HepG2 (cell line): ENCODE data around the gene SGPL1. TPM values are rescaled to one million over a fixed set of nuclear protein-coding genes. Genes with fewer than 3 reads are reported as not detected.

Experiments used
- ATAC-seq: fragments of 200-7000 bp; cut with Tn5 transposase; 3 replicates; pipeline ENCODE4 v1.9.1; 2020; ENCODE audit warnings: mild to moderate bottlenecking, moderate library complexity
- BruUV-seq: library from RNA; stranded (reverse); fragments of 400-500 nt; replicated peaks from 2 replicates; lab custom pipeline; 2021; lab: Mats Ljungman, UMichigan
- CTCF ChIA-PET: fragments of 300-600 bp; formaldehyde crosslinking; extraction: SDS; loops from one replicate; lab custom pipeline; 2021; ENCODE audit warnings: low total read pairs, inconsistent platforms, low intra/inter-chr PET ratio; lab: Yijun Ruan, JAX
- POLR2A ChIA-PET: fragments of 350-600 bp; sonication (Branson Sonifier 250); formaldehyde crosslinking; loops from one replicate; lab custom pipeline; 2020; ENCODE audit warnings: antibody characterized with exemption, inconsistent platforms; lab: Yijun Ruan, JAX
- DNase-seq: peaks from one replicate; pipeline ENCODE4 v3.0.0-alpha.2; 2015; ENCODE audit warnings: low spot score
- FAIRE-seq: peaks from 3 replicates; lab custom pipeline; 2011; peaks lifted over from hg19 to GRCh38; lab: Jason Lieb, UNC
- H2AFZ ChIP-seq: one replicate; pipeline ENCODE4 v1.6.1; 2011; ENCODE audit warnings: low read length, inconsistent platforms
- H3K27ac ChIP-seq: fragments of 300-600 bp; 3 replicates; pipeline ENCODE4 v1.8.0; 2011; ENCODE audit warnings: mixed run types, mild to moderate bottlenecking, mixed read lengths, low read length, inconsistent platforms; ENCODE audit not compliant: insufficient read depth; ENCODE audit errors: extremely low read length
- H3K27me3 ChIP-seq, 2 experiments: fragments of 200-600 bp in 1 of 2; 2 replicates in 1 of 2; 3 replicates in 1 of 2; pipeline versions ENCODE4 v1.6.0 to v1.8.0; 2011; ENCODE audit warnings: low read length in 2 of 2, mild to moderate bottlenecking in 2 of 2, moderate library complexity in 2 of 2, inconsistent platforms in 1 of 2; ENCODE audit not compliant: insufficient read depth in 2 of 2, control insufficient read depth in 1 of 2
- H3K36me3 ChIP-seq, 2 experiments: fragments of 200-600 bp in 1 of 2; replicated peaks in 1 of 2; 2 replicates in 1 of 2; 3 replicates in 1 of 2; pipeline versions ENCODE4 v1.5.1 to v1.8.0; 2011; ENCODE audit warnings: low read length in 2 of 2, inconsistent platforms in 1 of 2; ENCODE audit not compliant: insufficient read depth in 2 of 2, control insufficient read depth in 1 of 2
- H3K4me1 ChIP-seq: 2 replicates; pipeline ENCODE4 v1.5.1; 2012; ENCODE audit warnings: low read length, inconsistent platforms; ENCODE audit not compliant: insufficient read depth
- H3K4me2 ChIP-seq: 2 replicates; pipeline ENCODE4 v1.6.0; 2011; ENCODE audit warnings: low read depth, low read length, inconsistent platforms
- H3K4me3 ChIP-seq, 3 experiments: fragments of 200-600 bp in 1 of 3; sonication (generic), shearing (Covaris generic) in 1 of 3; replicated peaks in 1 of 3; 2 replicates each; pipeline ENCODE4 v1.5.1; 2011 to 2016; ENCODE audit warnings: low read length in 3 of 3, inconsistent platforms in 2 of 3, low read depth in 2 of 3, mild to moderate bottlenecking in 2 of 3, control low read depth in 1 of 3, mixed read lengths in 1 of 3; ENCODE audit not compliant: insufficient read depth in 1 of 3
- H3K79me2 ChIP-seq: one replicate; pipeline ENCODE4 v1.6.1; 2011; ENCODE audit warnings: low read length, inconsistent platforms; ENCODE audit not compliant: insufficient read depth
- H3K9ac ChIP-seq: 2 replicates; pipeline ENCODE4 v1.6.0; 2011; ENCODE audit warnings: mild to moderate bottlenecking, low read depth, low read length, inconsistent platforms; ENCODE audit not compliant: insufficient read depth
- H3K9me3 ChIP-seq: 2 replicates; pipeline ENCODE4 v1.5.1; 2012; ENCODE audit warnings: mild to moderate bottlenecking, low read length
- H4K20me1 ChIP-seq: 2 replicates; pipeline ENCODE4 v1.6.0; 2011; ENCODE audit warnings: inconsistent platforms, mild to moderate bottlenecking, low read length, moderate library complexity; ENCODE audit not compliant: insufficient read depth
- ERF ChIP-seq: IDR thresholded peaks from 2 replicates; pipeline ENCODE4 v1.6.1; 2018; ENCODE audit warnings: missing biosample characterization, missing genetic modification reagents
- HNF4A ChIP-seq: sonication (generic); formaldehyde crosslinking; IDR thresholded peaks from 2 replicates; pipeline ENCODE4 v1.4.0; 2020; ENCODE audit warnings: missing genetic modification reagents
- KLF13 ChIP-seq: sonication (generic); formaldehyde crosslinking; IDR thresholded peaks from 2 replicates; pipeline ENCODE4 v1.4.0; 2020; ENCODE audit warnings: mild to moderate bottlenecking, missing genetic modification reagents
- KMT2A ChIP-seq: sonication (generic); formaldehyde crosslinking; IDR thresholded peaks from 2 replicates; pipeline ENCODE4 v1.4.0; 2020; ENCODE audit warnings: missing genetic modification reagents
- MED1 ChIP-seq: sonication (generic); formaldehyde crosslinking; IDR thresholded peaks from 2 replicates; pipeline ENCODE4 v1.4.0; 2020; ENCODE audit warnings: missing genetic modification reagents
- PAWR ChIP-seq: sonication (generic); formaldehyde crosslinking; IDR thresholded peaks from 2 replicates; pipeline ENCODE4 v1.4.0; 2020; ENCODE audit warnings: missing genetic modification reagents, mild to moderate bottlenecking, borderline replicate concordance
- RXRA ChIP-seq: sonication (generic); formaldehyde crosslinking; IDR thresholded peaks from 2 replicates; pipeline ENCODE4 v1.5.1; 2020; ENCODE audit warnings: missing genetic modification reagents
- SKIL ChIP-seq: sonication (generic); formaldehyde crosslinking; IDR thresholded peaks from 2 replicates; pipeline ENCODE4 v1.8.0; 2022; ENCODE audit warnings: missing genetic modification reagents, mild to moderate bottlenecking, moderate library complexity, borderline replicate concordance
- SNRNP70 ChIP-seq: fragments of 200-400 bp; formaldehyde crosslinking; IDR thresholded peaks from 2 replicates; pipeline ENCODE4 v1.6.1; 2017; ENCODE audit warnings: mild to moderate bottlenecking, low read depth, low read length, moderate library complexity
- TBX2 ChIP-seq: sonication (generic); formaldehyde crosslinking; IDR thresholded peaks from 2 replicates; pipeline ENCODE4 v1.5.0; 2020; ENCODE audit warnings: missing genetic modification reagents, mild to moderate bottlenecking, borderline replicate concordance
- UBTF ChIP-seq: sonication (generic); formaldehyde crosslinking; IDR thresholded peaks from 2 replicates; pipeline ENCODE4 v1.4.0; 2020; ENCODE audit warnings: mild to moderate bottlenecking, missing genetic modification reagents
- YEATS4 ChIP-seq: sonication (generic); formaldehyde crosslinking; IDR thresholded peaks from 2 replicates; pipeline ENCODE4 v1.4.0; 2020; ENCODE audit warnings: missing genetic modification reagents, borderline replicate concordance
- ZHX1 ChIP-seq: sonication (generic); formaldehyde crosslinking; IDR thresholded peaks from 2 replicates; pipeline ENCODE4 v1.8.1; 2022; ENCODE audit warnings: low read depth, mild to moderate bottlenecking, missing genetic modification reagents
- ZMAT3 ChIP-seq: sonication (generic); formaldehyde crosslinking; conservative IDR thresholded peaks from 2 replicates; pipeline ENCODE4 v1.7.0; 2021; ENCODE audit warnings: missing genetic modification reagents
- ZNF263 ChIP-seq: sonication (generic); formaldehyde crosslinking; IDR thresholded peaks from 2 replicates; pipeline ENCODE4 v1.4.0; 2020; ENCODE audit warnings: missing genetic modification reagents
- ZNF792 ChIP-seq: IDR thresholded peaks from 2 replicates; pipeline ENCODE4 v1.6.1; 2016
- WGBS: methylation state at CpG from one replicate; pipeline ENCODE4 v1.1.6; 2017; ENCODE audit warnings: low lambda C conversion rate; 5-methylcytosine and 5-hydroxymethylcytosine counted together
- in situ Hi-C: cut with HindIII; loops from 2 replicates; pipeline ENCODE4 v1.10.0; 2017; ENCODE audit warnings: low pct_unique_long_range_greater_than_20kb; ENCODE audit not compliant: extremely low pct_ligation_motif_present
- intact Hi-C: fragments of 100-400 bp; cut with micrococcal nuclease; formaldehyde crosslinking; loops from one replicate; pipeline ENCODE4 v1.10.0; 2022; ENCODE audit not compliant: unreplicated experiment
- polyA plus RNA-seq, 8 experiments: library from polyadenylated mRNA; depleted of rRNA in 3 of 8; stranded (reverse) in 7 of 8; unstranded in 1 of 8; fragments of >200 nt; fragmentation: Illumina TruSeq in 4 of 8; extraction: Trizol in 4 of 8; gene quantifications; 2 replicates each; pipeline versions ENCODE4 v1.2.1 to v1.2.3, GENCODE V29; 2011 to 2016; ENCODE audit warnings: low read depth in 4 of 8, missing spikeins in 1 of 8, mixed read lengths in 1 of 8; ENCODE audit not compliant: insufficient read depth in 1 of 8
- total RNA-seq, 5 experiments: library from RNA; depleted of rRNA; stranded (reverse); fragments of >200 nt; fragmentation: Illumina TruSeq; extraction: Trizol; gene quantifications; 2 replicates each; pipeline ENCODE4 v1.2.3, GENCODE V29; 2016; ENCODE audit warnings: low read depth in 1 of 5

Gene SGPL1
- total and polyA plus RNA-seq, 2 of the 13 experiments (the other 11 are each of a cell fraction or from before 2014, with no cell fraction given) = 17.6 to 25.0 TPM

GRCh38 chr10:70890917-70891431 is 75.2 kb downstream of the SGPL1 start:
- FAIRE-seq (peak; percentile 72), ATAC-seq (peak; percentile 78), DNase-seq (peak; percentile 75)
- Histone ChIP-seq H3K79me2 (peaks cover 16% of the 10 kb centered on the region), H3K9ac (no peak overlapping the region), H3K9me3 (no peaks in the 10 kb centered on the region), H3K27ac (no peak overlapping the region), H4K20me1 (peaks cover 3% of the 10 kb centered on the region; the same call in 1 of the 2 replicates), H3K4me3 (peak overlapping the region in 1 of 3 experiments; percentile 9; a peak in 1 of 6 replicates), H3K4me1 (peaks cover 56% of the 10 kb centered on the region), H2AFZ (no peak overlapping the region), H3K27me3 (peaks cover 0 to 8% of the 10 kb centered on the region in 2 experiments; a peak in 3 of 5 replicates), H3K36me3 (peaks cover 0 to 8% of the 10 kb centered on the region in 2 experiments; a peak in 2 of 5 replicates), H3K4me2 (peak overlapping the region; percentile 55)
- intact Hi-C loops = no loop called here
- 16% methylated on average over 4 of the region's 7 CpGs for whole genome bisulfite sequencing
- POLR2A ChIA-PET = no interaction called here
- in situ Hi-C loops = no loop called here
- CTCF ChIA-PET = no interaction called here
- no TSS peak for BruUV-seq
- peak; percentile 56; the same call in 1 of the 2 replicates for TF ChIP-seq MED1 (CRISPR knock-in tag)
- TF ChIP-seq ERF (CRISPR knock-in tag) = 0 out of 2 replicates have a peak, but pooled peaks have one; percentile 33
- 0 out of 2 replicates have a peak, but pooled peaks have one; percentile 25 for TF ChIP-seq ZNF263 (CRISPR knock-in tag)
- TF ChIP-seq UBTF (CRISPR knock-in tag) = peak; percentile 50; the same call in 1 of the 2 replicates
- TF ChIP-seq ZHX1 (CRISPR knock-in tag) = no peak
- TF ChIP-seq HNF4A (CRISPR knock-in tag) = peak; percentile 69
- no peak for TF ChIP-seq PAWR (CRISPR knock-in tag)
- TF ChIP-seq KLF13 = no peak
- TF ChIP-seq KMT2A (CRISPR knock-in tag) = 0 out of 2 replicates have a peak, but pooled peaks have one; percentile 54
- no peak for TF ChIP-seq ZMAT3 (CRISPR knock-in tag)
- 0 out of 2 replicates have a peak, but pooled peaks have one; percentile 39 for TF ChIP-seq YEATS4 (CRISPR knock-in tag)
- 0 out of 2 replicates have a peak, but pooled peaks have one; percentile 52 for TF ChIP-seq RXRA (CRISPR knock-in tag)
- peak; percentile 68; the same call in 1 of the 2 replicates for TF ChIP-seq ZNF792 (CRISPR knock-in tag)
- no peak for TF ChIP-seq SNRNP70
- TF ChIP-seq TBX2 (CRISPR knock-in tag) = peak; percentile 25; the same call in 1 of the 2 replicates
- TF ChIP-seq SKIL (CRISPR knock-in tag) = 0 out of 2 replicates have a peak, but pooled peaks have one; percentile 21
